H1 (cell line): Measurements from ENCODE around the gene SYNPO. TPM values are rescaled to one million over a fixed set of nuclear protein-coding genes. Genes with fewer than 3 reads are reported as not detected.

Source experiments
- BRCA1 ChIP-seq: IDR thresholded peaks from 2 replicates; pipeline ENCODE4 v1.6.1; 2012; ENCODE audit warnings: low read depth, low read length, improper control_type of control experiment
- CBX8 ChIP-seq: fragments of 300-800, 300-1000 bp; sonication (generic); IDR thresholded peaks from 2 replicates; pipeline ENCODE4 v1.7.1; 2016; ENCODE audit warnings: low read depth, low read length, borderline replicate concordance
- CHD1 ChIP-seq: IDR thresholded peaks from 2 replicates; pipeline ENCODE4 v1.6.1; 2012; ENCODE audit warnings: low read depth, low read length, improper control_type of control experiment
- GTF2F1 ChIP-seq: IDR thresholded peaks from 2 replicates; pipeline ENCODE4 v1.6.1; 2012; ENCODE audit warnings: low read depth, low read length, improper control_type of control experiment, borderline replicate concordance
- polyA plus RNA-seq, 7 experiments: library from polyadenylated mRNA; depleted of rRNA in 3 of 7; stranded (reverse) in 5 of 7; unstranded in 2 of 7; fragments of >200 nt in 5 of 7; fragments of 200-250 nt in 2 of 7; gene quantifications; 1 replicate in 5 of 7; 2 replicates in 1 of 7; 4 replicates in 1 of 7; pipeline versions ENCODE4 v1.2.1 to v1.2.3, GENCODE V29; 2011 to 2013; ENCODE audit warnings: missing spikeins in 2 of 7, mixed read lengths in 2 of 7
- total RNA-seq: library from RNA; stranded (reverse); fragmentation: NEBNext Ultra II Directional; extraction: Animal tissue kit (Norgen Biotek cat#: 25700); gene quantifications from 2 replicates; pipeline ENCODE4 v1.2.1, GENCODE V29; 2021
- TF ChIP-seq, protein P1 (sequence below): IDR thresholded peaks from 2 replicates; pipeline ENCODE4 v1.6.1; 2011; ENCODE audit warnings: low read length, improper control_type of control experiment

Gene SYNPO
- total and polyA plus RNA-seq, 2 of the 8 experiments (the other 6 are each of a cell fraction or from before 2014, with no cell fraction given), result 2.3 TPM

DNA sequence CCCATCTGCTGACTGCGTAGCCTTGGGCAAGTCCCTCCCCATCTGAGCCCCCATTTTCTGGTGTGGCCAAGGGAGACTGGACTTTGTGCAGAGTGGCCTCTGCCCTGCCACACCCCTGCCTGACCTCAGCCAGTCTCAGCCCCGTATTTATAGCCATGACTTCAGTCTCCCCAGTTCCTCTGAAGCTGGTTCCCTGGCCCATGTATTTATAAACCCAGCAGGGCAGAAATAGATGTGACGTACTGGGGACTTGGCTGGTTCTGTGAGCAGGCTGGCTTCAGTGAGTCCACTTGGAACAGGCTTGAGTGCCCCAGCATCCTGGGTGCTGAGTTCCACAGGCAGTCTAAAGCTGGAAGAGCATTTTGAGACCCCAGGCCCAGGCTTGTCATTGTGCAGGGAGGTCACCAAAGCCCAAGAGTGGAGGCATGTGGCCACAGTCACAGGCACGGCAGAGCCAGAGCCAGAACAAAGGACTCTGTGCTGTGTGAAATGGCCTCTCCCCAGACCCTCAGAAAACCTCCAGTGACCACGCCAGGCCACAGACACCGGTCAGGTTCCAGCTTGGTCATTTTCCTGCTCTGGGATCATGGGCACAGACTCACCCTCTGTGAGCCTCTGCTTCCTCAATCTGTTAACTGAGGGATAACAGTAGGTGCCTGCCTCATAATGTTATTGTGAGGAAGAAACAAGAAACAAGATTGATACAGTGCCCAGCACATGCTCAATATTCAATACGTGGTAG lies 30.4 kb upstream of the SYNPO start (continued):
- no peak for TF ChIP-seq BRCA1
- no peak for TF ChIP-seq GTF2F1
- TF ChIP-seq, protein P1, sequence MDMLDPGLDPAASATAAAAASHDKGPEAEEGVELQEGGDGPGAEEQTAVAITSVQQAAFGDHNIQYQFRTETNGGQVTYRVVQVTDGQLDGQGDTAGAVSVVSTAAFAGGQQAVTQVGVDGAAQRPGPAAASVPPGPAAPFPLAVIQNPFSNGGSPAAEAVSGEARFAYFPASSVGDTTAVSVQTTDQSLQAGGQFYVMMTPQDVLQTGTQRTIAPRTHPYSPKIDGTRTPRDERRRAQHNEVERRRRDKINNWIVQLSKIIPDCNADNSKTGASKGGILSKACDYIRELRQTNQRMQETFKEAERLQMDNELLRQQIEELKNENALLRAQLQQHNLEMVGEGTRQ, result no peak
- TF ChIP-seq CHD1, result no peak
- TF ChIP-seq CBX8, result no peak
- TF ChIP-seq, all 59 proteins: peak for 0
